HAP-1 (cell line): ENCODE results near the gene ARMC5.
A peak's percentile ranks its signal among the peaks of the same experiment; 100 is the strongest.
"Not testable (repeated sequence)": the region's sequence is repeated elsewhere in the genome, so short reads cannot be mapped to it uniquely, and the experiment has no call there.

Experiments used
- DNase-seq, 2 experiments: peaks; one replicate each; pipeline ENCODE4 v3.0.0-alpha.2; 2016 to 2020; ENCODE audit warnings: low spot score in 2 of 2
- H3K27me3 ChIP-seq: fragments of 250-450 bp; sonication (Bioruptor Pico); 2 replicates; pipeline ENCODE4 v1.5.1; 2020; ENCODE audit warnings: low read depth, mild to moderate bottlenecking, moderate library complexity
- H3K36me3 ChIP-seq: fragments of 250-450 bp; sonication (Bioruptor Pico); replicated peaks from 2 replicates; pipeline ENCODE4 v1.5.1; 2020; ENCODE audit warnings: mild to moderate bottlenecking
- H3K4me1 ChIP-seq: fragments of 250-450 bp; sonication (Bioruptor Pico); 2 replicates; pipeline ENCODE4 v1.5.1; 2020; ENCODE audit warnings: mild to moderate bottlenecking
- H3K4me3 ChIP-seq: fragments of 250-450 bp; sonication (Bioruptor Pico); 2 replicates; pipeline ENCODE4 v1.5.1; 2020; ENCODE audit warnings: mild to moderate bottlenecking, moderate library complexity
- H3K9me3 ChIP-seq: fragments of 250-450 bp; sonication (Bioruptor Pico); 2 replicates; pipeline ENCODE4 v1.5.1; 2020; ENCODE audit warnings: mild to moderate bottlenecking, moderate library complexity
- in situ Hi-C: fragments of 300-500 bp; cut with MboI; formaldehyde crosslinking; loops from 3 replicates; pipeline ENCODE4 v1.14.3; 2020; ENCODE audit warnings: low sequenced_read_pairs, inconsistent platforms, mixed read lengths

The ARMC5 gene

DNA sequence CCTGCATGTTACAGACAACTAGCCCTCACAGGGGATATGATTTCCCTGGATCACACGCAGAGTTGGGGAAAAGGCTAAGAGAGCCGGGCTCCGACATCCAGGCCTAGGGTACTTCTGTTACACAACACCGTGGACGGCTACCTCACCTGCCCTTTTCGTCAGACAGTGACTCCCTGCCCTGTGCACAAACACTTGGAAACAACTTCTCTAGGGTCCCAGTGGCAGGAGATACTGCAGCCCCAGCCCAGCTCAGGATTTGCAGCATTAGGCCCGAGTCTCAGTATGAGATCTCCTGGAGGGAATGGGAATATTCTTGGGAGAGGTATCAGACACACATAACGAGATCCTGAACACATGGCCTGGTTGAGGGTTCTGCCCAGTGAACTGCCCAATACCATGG is 40.6 kb downstream of the ARMC5 start:
- in situ Hi-C loops, result no loop called here
- H3K27me3 ChIP-seq, result no peaks in the 10 kb centered on the region
- no peak for DNase-seq
- peaks cover 15% of the 10 kb centered on the region for H3K36me3 ChIP-seq
- H3K9me3 ChIP-seq, result no peaks in the 10 kb centered on the region
- peaks cover 12% of the 10 kb centered on the region for H3K4me1 ChIP-seq
- H3K4me3 ChIP-seq, result no peak overlapping the region

- H3K27me3 ChIP-seq, result no peaks in the 10 kb centered on the region
- peaks cover 12% of the 10 kb centered on the region for H3K4me1 ChIP-seq
- DNase-seq, result no peak
- peaks cover 10% of the 10 kb centered on the region for H3K36me3 ChIP-seq
- no peaks in the 10 kb centered on the region for H3K9me3 ChIP-seq
- H3K4me3 ChIP-seq, result no peak overlapping the region
- in situ Hi-C loops, result no loop called here
Measured at GRCh38 chr16:31501226-31501965, 42.1 kb downstream of the ARMC5 start.

DNA sequence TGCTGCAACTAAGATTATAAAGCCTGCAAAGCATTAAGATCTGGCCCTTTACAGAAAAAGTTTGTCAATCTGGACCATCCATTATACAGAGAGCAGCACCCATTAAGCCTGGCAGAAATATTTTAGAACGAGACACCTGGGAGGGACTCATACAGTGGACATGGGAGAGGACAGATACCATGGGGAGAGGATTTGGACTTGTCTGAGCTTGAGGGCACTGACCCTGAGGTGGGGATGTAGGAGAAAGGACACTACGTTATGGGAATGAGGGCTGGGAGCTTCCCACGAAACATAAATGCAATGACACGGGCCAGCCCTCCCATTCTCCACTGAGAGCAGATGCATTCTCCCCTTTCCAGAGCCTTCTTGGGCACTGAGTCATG is 42.7 kb downstream of the ARMC5 start:
- H3K27me3 ChIP-seq, result no peaks in the 10 kb centered on the region
- H3K4me1 ChIP-seq, result peaks cover 12% of the 10 kb centered on the region
- H3K9me3 ChIP-seq, result no peaks in the 10 kb centered on the region
- no peak overlapping the region for H3K4me3 ChIP-seq
- peak in 1 of 2 experiments; percentile 46 for DNase-seq
- H3K36me3 ChIP-seq, result peaks cover 7% of the 10 kb centered on the region
- in situ Hi-C loops, result no loop called here

- Histone ChIP-seq H3K9me3 (no peaks in the 10 kb centered on the region), H3K4me1 (peaks cover 12% of the 10 kb centered on the region), H3K4me3 (no peak overlapping the region), H3K27me3 (no peaks in the 10 kb centered on the region), H3K36me3 (peaks cover 11% of the 10 kb centered on the region)
- DNase-seq, result no peak
- in situ Hi-C loops, result no loop called here
Measured at GRCh38 chr16:31502981-31503380, 43.7 kb downstream of the ARMC5 start.

DNA sequence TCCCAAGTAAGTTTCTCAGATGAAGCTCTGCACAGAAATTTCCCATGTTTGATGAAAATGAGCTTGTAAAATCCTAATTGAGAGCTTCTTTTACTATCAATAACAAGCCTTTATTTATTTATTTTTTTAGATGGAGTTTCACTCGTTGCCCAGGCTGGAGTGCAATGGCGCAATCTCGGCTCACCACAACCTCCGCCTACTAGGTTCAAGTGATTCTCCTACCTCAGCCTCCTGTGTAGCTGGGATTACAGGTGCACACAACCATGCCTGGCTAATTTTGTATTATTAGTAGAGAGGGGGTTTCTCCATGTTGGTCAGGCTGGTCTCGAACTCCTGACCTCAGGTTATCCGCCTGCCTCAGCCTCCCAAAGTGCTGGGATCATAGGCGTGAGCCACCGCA is 44.3 kb downstream of the ARMC5 start:
- H3K27me3 ChIP-seq, DNase-seq, H3K4me3 ChIP-seq, H3K9me3 ChIP-seq, in situ Hi-C loops: not testable (repeated sequence)
- Histone ChIP-seq H3K36me3 (peaks cover 16% of the 10 kb centered on the region), H3K4me1 (peaks cover 12% of the 10 kb centered on the region)

DNA sequence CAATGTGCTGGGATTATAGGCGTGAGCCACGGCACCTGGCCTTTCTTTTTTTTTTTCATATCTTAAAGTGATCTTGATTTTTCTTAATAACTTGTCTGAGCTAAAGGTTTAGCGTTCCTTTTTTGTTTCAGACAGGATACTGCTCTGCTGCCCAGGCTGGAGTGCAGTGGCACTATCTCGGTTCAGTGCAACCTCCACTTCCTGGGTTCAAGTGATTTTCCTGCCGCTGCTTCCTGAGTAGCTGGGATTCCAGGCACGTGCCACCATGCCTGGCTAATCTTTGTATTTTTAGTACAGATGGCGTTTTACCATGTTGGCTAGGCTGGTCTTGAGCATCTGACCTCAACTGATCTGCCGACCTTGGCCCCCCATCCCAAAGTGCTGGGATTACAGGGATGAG is 44.9 kb downstream of the ARMC5 start:
- Histone ChIP-seq H3K9me3 (no peaks in the 10 kb centered on the region), H3K4me1 (peaks cover 14% of the 10 kb centered on the region), H3K27me3 (no peaks in the 10 kb centered on the region), H3K4me3 (no peak overlapping the region), H3K36me3 (peaks cover 16% of the 10 kb centered on the region)
- in situ Hi-C loops, result no loop called here
- DNase-seq, result no peak

DNA sequence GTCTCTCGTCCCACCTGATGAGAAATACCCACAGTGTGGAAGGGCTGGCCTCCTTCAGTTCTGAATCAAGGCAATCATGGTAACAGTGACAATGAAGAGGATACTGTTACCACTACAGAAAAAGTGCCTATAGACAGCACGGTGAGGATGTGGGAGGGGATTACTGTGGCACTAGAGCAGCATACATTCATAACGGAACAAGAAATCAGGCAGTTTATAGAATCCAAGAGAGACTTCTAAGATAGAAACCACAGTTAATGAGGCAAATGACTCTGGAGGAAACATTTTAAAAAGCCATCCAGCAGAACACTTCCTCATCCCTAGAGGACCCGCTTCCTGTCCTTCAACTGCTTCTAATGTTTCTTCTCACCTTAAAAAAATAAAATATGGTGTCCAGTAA is 46.2 kb downstream of the ARMC5 start:
- no peaks in the 10 kb centered on the region for H3K9me3 ChIP-seq
- H3K4me1 ChIP-seq, result peaks cover 16% of the 10 kb centered on the region
- no peak for DNase-seq
- H3K27me3 ChIP-seq, result no peaks in the 10 kb centered on the region
- in situ Hi-C loops, result no loop called here
- H3K4me3 ChIP-seq, result no peak overlapping the region
- peaks cover 13% of the 10 kb centered on the region for H3K36me3 ChIP-seq

- Histone ChIP-seq H3K36me3 (peaks cover 12% of the 10 kb centered on the region), H3K4me1 (peaks cover 4% of the 10 kb centered on the region), H3K4me3 (peak overlapping the region; percentile 99), H3K27me3 (no peaks in the 10 kb centered on the region), H3K9me3 (no peaks in the 10 kb centered on the region)
- DNase-seq, result peak in 1 of 2 experiments; percentile 6
- in situ Hi-C loops, result no loop called here
Measured at GRCh38 chr16:31507617-31507928, 48.3 kb downstream of the ARMC5 start.

DNA sequence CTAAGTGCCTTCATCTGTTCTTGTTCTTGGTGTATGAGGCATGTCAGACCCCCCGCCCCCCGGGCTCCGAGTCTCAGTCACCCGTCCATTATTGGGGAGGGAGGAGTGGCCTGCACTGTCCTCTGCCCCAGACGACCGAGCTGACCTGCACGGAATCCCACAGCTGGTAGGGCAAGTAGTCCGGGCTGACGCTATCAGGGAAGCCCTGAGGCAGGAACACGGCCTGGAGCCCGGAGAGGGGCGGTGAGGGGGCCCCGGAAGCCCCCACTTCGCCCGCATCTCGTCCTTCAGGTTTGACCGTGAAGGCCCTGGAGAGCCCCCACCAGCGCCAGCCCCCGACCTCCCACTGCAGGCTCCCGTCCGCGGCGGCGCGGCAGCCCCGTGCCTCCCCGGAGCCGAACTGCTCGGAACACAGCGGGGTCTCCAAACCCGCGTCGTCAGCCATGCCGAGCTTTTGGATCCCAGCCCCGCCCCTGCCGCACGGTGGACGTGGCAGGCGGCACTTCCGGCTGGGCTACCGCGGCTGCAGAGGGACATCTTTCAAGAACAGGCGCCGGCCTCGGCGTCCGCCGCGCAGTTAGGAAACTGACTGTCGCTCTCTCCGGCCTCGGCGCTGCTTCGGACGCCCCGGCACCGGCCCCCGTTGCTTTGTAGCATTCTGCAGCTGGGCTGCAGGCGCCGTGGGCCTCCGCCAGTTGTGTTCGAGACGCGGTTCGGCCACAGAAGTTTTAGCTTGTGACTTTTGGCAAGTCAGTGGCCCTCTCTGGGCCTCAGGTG is 48.8 kb downstream of the ARMC5 start, which contains the start of gene RUSF1:
Gene RUSF1 (minus strand): TSS at position 463 of the 777 bp plus-strand sequence. CDS start 18 bp downstream, at position 445.
- H3K36me3 ChIP-seq, result peaks cover 12% of the 10 kb centered on the region
- H3K4me3 ChIP-seq, result peak within 1 kb of the TSS; percentile 99
- peak; percentile 79 to 92 for DNase-seq
- H3K9me3 ChIP-seq, result no peaks in the 10 kb centered on the region
- in situ Hi-C loops, result no loop called here
- peaks cover 4% of the 10 kb centered on the region; the same call in 1 of the 2 replicates for H3K4me1 ChIP-seq
- no peaks in the 10 kb centered on the region for H3K27me3 ChIP-seq

DNA sequence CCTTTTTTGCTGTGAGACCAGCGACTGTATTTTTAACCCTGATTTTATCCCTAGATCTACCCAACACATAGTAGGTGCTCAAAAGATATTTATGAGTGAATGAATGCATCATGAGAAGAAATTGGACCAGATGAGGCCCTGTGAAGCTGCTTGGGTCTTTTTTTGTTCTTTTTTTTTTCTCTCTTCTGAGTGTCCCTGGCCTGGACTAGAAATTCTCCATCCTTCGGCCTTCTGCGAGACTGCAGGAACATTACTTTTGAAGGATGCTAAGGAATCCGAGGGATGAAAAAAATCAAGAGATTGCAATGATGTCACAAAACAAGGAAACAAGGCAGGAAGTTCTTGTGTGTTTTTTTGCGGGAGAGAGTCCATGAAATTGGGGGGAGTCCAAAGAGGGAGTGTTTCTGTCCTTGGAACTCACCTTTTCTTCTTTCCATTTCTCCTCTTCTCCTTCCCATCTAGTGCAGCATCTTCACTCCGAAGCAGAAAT is 49.5 kb downstream of the ARMC5 start:
- Histone ChIP-seq H3K4me3 (peak overlapping the region; percentile 99), H3K36me3 (peaks cover 12% of the 10 kb centered on the region), H3K27me3 (no peaks in the 10 kb centered on the region), H3K4me1 (peaks cover 4% of the 10 kb centered on the region; the same call in 1 of the 2 replicates), H3K9me3 (no peaks in the 10 kb centered on the region)
- DNase-seq, result peak in 1 of 2 experiments; percentile 6
- in situ Hi-C loops, result no loop called here

DNA sequence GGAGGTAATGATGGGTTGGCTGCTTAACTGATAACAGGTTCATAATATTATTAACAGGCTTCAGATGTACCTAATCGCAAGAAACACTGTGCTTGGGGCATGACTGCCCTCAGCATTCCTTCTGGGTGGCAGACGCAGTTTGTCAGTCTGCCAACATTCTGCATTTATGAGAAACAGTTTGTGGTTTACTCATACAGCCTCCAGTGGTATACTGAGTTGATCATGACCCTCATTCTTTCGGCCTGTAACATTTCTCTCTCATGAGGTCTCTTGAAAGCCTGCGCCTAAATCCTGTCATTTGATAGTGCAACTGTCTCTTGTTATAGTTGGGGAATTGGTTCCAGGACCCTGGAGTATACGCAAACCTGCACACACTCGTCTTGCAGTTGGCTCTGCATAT is 53.8 kb downstream of the ARMC5 start:
- DNase-seq, result no peak
- 0 out of 2 replicates have a peak, but pooled peaks cover 4% of the 10 kb centered on the region for H3K36me3 ChIP-seq
- H3K4me3 ChIP-seq, result no peak overlapping the region
- no peaks in the 10 kb centered on the region for H3K27me3 ChIP-seq
- peaks cover 4% of the 10 kb centered on the region; the same call in 1 of the 2 replicates for H3K4me1 ChIP-seq
- no peaks in the 10 kb centered on the region for H3K9me3 ChIP-seq
- in situ Hi-C loops, result no loop called here

DNA sequence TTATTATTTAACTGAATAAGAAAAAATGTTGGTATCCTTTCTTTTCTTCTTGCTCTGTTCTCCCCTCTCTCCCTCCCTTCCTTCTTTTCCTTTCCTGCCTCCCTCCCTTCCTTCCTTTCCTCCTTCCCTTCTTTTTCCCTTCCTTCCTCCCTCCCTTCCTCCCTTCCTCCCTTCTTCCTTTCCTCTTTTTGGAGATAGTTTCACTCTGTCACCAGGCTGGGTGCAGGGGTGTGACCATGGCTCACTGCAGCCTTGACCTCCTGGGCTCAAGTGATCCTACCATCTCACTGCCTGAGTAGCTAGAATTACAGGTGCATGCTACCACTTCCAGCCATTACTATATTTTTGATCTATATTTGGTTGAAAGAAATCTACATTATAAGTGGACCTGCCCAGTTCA is 54.6 kb downstream of the ARMC5 start:
- no peaks in the 10 kb centered on the region for H3K27me3 ChIP-seq
- DNase-seq, result no peak
- no peaks in the 10 kb centered on the region for H3K9me3 ChIP-seq
- no peaks in the 10 kb centered on the region for H3K36me3 ChIP-seq
- H3K4me1 ChIP-seq, result peaks cover 4% of the 10 kb centered on the region; the same call in 1 of the 2 replicates
- H3K4me3 ChIP-seq, result no peak overlapping the region
- in situ Hi-C loops, result no loop called here
